Mucosa of gallbladder (tissue), 1 donor: Measurements from ENCODE around the gene GPR37L1. TPM values are rescaled to one million over a fixed set of nuclear protein-coding genes. Genes with fewer than 3 reads are reported as not detected.
"Not testable (repeated sequence)": the region's sequence is repeated elsewhere in the genome, so short reads cannot be mapped to it uniquely, and the experiment has no call there.

Experiments used
- DNase-seq: peaks from one replicate; pipeline ENCODE4 v3.0.0-alpha.2; 2020; ENCODE audit warnings: low spot score
- total RNA-seq: library from RNA; stranded (reverse); gene quantifications from one replicate; pipeline ENCODE4 v1.2.1, GENCODE V29; 2021
- donor health status: DM: no; HTN: no; CAD: no.

Gene GPR37L1
- total RNA-seq, 1 donor from 2014 or later, result 0.14 TPM

- DNase-seq, result peak; percentile 91
Observed at GRCh38 chr1:202107801-202108731, 14.7 kb upstream of the GPR37L1 start.

- DNase-seq, result no peak
Observed at GRCh38 chr1:202110977-202111376, 11.7 kb upstream of the GPR37L1 start.

GRCh38 chr1:202111589-202111988 is 11.1 kb upstream of the GPR37L1 start:
- not testable (repeated sequence) for DNase-seq

- DNase-seq, result peak; percentile 53
Observed at GRCh38 chr1:202112859-202113689, 9.6 kb upstream of the GPR37L1 start.

GRCh38 chr1:202113690-202114300 is 8.9 kb upstream of the GPR37L1 start:
- DNase-seq, result no peak

- no peak for DNase-seq
Observed at GRCh38 chr1:202116287-202116686, 6.4 kb upstream of the GPR37L1 start.

GRCh38 chr1:202117898-202118371 is 4.8 kb upstream of the GPR37L1 start:
- DNase-seq, result no peak

GRCh38 chr1:202121006-202121405 is 1.7 kb upstream of the GPR37L1 start:
- no peak for DNase-seq

- no peak for DNase-seq
Observed at GRCh38 chr1:202123336-202123813, 658 bp downstream of the GPR37L1 start.

- no peak for DNase-seq
Observed at GRCh38 chr1:202124142-202124541, 1.4 kb downstream of the GPR37L1 start.

- DNase-seq, result no peak
Observed at GRCh38 chr1:202125611-202126010, 2.9 kb downstream of the GPR37L1 start.

GRCh38 chr1:202126426-202126825 is 3.7 kb downstream of the GPR37L1 start:
- no peak for DNase-seq

GRCh38 chr1:202127061-202127460 is 4.3 kb downstream of the GPR37L1 start:
- no peak for DNase-seq

- no peak for DNase-seq
Observed at GRCh38 chr1:202127836-202128622, 5.3 kb downstream of the GPR37L1 start.

- no peak for DNase-seq
Observed at GRCh38 chr1:202129453-202130296, 7.0 kb downstream of the GPR37L1 start.

GRCh38 chr1:202130297-202130721 is 7.6 kb downstream of the GPR37L1 start:
- no peak for DNase-seq

GRCh38 chr1:202130816-202131522 is 8.3 kb downstream of the GPR37L1 start:
- DNase-seq, result no peak

- DNase-seq, result peak; percentile 61
Observed at GRCh38 chr1:202131956-202132821, 9.5 kb downstream of the GPR37L1 start.
